Ureter (tissue), 1 donor: Measurements from ENCODE around the gene SSC5D. TPM values are rescaled to one million over a fixed set of nuclear protein-coding genes. Genes with fewer than 3 reads are reported as not detected.

Experiments
- DNase-seq: peaks from one replicate; pipeline ENCODE4 v3.0.0-alpha.2; 2020; ENCODE audit warnings: low spot score
- total RNA-seq: library from RNA; stranded (reverse); gene quantifications from one replicate; pipeline ENCODE4 v1.2.4, GENCODE V29; 2023
- donor health status: DM: yes; HTN: yes; CAD: no.

Gene SSC5D
- total RNA-seq, 1 donor from 2014 or later, result 15.2 TPM

DNA sequence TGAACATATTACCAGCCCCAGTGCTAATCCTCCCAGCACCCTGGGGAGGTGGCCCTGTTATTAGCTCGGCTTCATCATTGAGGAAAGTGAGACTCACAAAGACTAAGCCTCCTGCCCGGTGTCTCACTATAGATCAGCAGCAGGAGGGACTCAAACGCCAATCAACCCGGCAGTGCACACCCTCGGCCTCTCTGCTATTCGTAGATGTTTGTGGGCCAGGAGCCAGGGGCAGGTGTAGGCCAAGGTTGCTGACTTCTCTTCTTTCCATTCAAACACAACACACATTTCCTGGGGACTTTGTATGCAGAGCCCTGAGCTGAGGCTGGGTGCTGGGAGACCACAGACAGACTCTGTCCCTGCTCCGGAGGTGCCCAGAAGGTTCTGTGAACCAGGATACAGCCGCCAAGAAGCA, 66.5 kb downstream of the SSC5D start:
- no peak for DNase-seq

DNA sequence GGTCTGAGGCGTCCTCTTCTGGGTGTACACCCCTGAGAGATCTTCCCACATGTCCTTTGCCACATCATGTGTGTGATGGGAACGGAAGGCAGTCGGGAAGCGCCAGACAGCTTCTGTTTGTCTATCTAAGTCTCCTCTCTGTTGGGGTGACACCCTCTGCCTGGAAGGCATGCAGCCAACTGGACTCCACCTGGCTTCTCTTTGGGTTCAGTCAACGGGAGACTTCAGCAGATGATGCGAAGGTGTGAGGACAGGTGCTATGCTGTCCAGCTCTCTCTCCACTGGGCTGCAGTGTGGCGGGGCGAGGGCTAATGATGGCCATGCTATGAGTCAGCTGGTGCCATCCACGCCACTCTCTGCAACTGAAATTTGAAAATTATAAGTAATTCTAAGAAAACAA, 71.4 kb downstream of the SSC5D start:
- DNase-seq, result no peak

DNA sequence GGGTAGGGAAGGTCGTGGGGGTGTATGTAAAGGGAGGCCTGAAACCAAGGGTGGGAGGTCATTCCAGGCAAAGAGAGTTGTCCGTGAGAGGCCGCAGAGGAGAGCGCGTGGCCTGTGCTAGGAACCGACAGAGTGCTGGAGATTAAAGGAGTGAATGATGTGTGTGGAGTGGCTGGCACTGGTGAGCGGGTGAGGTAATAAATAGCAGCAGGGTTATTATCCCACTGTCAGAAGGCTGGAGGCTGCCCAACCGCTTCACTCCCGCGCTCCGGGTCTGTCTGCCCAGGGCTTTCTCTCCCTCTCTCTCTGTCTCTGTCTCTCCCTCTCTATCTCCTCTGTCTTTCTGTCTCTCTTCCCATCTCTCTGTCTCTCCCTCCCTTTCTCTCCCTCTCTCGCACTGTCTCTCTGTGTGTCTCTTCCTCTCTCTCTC, 75.0 kb downstream of the SSC5D start:
- no peak for DNase-seq

DNA sequence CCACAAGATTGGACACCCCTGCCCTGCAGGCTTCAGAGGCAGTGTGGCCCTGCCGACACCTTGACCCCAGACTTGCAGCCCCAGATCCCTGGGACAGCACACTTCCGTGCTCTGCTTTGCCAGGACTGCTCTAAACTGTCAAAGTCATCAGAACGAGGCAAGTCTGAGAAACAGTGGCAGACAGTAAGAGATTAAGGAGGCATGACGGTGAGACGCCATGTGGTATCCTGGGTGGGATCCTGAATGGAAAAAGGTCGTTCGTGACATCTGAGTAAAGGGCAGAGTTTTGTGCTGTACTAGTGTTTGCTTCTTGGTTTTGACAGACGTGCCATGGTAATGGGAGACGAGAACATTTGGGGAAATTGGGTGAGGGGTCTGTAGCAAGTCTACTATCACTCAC, 78.6 kb downstream of the SSC5D start:
- no peak for DNase-seq

DNA sequence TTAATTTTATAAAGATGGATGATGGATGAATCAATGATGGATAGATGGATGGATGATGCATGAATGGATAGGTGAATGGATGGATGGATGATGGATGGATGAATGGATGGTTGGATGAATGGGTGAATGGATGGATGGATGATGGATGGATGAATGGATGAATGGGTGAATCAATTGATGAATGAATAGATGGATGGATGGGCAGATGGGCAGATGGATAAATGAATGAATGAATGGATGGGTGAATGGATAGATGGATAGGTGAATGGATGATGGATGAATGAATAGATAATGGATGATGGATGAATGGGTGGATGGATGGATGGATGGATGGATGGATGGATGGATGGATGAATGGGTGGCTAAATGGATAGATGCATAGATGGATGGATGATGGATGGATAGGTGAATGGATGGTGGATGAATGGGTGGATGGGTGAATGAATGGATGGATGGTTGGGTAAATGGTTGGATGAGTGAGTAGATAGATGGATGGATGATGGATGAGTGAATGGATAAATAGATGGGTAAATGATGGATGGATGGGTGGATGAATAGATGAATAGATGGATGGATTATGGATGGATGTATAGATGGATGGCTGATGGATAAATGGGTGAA, 79.6 kb downstream of the SSC5D start:
- no peak for DNase-seq

Other genes starting within 250 kb of the SSC5D start
- gene PPP6R1, start 229.4 kb upstream of the SSC5D start, total RNA-seq, result 65.1 TPM
- 31.2 TPM for gene HSPBP1, start 208.3 kb upstream of the SSC5D start, total RNA-seq
- gene BRSK1, start 204.4 kb upstream of the SSC5D start, total RNA-seq, result 10.6 TPM
- 1.9 TPM for gene TMEM150B, start 163.1 kb upstream of the SSC5D start, total RNA-seq
- 12.0 TPM for gene KMT5C, start 148.6 kb upstream of the SSC5D start, total RNA-seq
- gene COX6B2, start 133.7 kb upstream of the SSC5D start, total RNA-seq, result 3.7 TPM
- not detected for gene GARIN5B, start 125.2 kb upstream of the SSC5D start, total RNA-seq
- gene IL11, start 118.0 kb upstream of the SSC5D start, total RNA-seq, result not detected
- gene TMEM190, start 111.6 kb upstream of the SSC5D start, total RNA-seq, result not detected
- 20.8 TPM for gene TMEM238, start 104.1 kb upstream of the SSC5D start, total RNA-seq
- 2,509 TPM for gene RPL28, start 102.5 kb upstream of the SSC5D start, total RNA-seq
- gene UBE2S, start 80.6 kb upstream of the SSC5D start, total RNA-seq, result 31.9 TPM
- gene SHISA7, start 45.1 kb upstream of the SSC5D start, total RNA-seq, result not detected
- 48.4 TPM for gene ISOC2, start 26.8 kb upstream of the SSC5D start, total RNA-seq
- gene C19orf85, start 23.7 kb upstream of the SSC5D start, total RNA-seq, result not detected
- gene ZNF628, start 11.8 kb upstream of the SSC5D start, total RNA-seq, result 7.4 TPM
- gene NAT14, start 3.2 kb upstream of the SSC5D start, total RNA-seq, result 14.2 TPM
- gene SBK2, start 48.7 kb downstream of the SSC5D start, total RNA-seq, result not detected
- 0.39 TPM for gene SBK3, start 57.1 kb downstream of the SSC5D start, total RNA-seq
- 14.0 TPM for gene ZNF579, start 92.4 kb downstream of the SSC5D start, total RNA-seq
- 18.4 TPM for gene FIZ1, start 111.1 kb downstream of the SSC5D start, total RNA-seq
- gene ZNF524, start 111.9 kb downstream of the SSC5D start, total RNA-seq, result 13.0 TPM
- 13.6 TPM for gene ZNF865, start 117.2 kb downstream of the SSC5D start, total RNA-seq
- 9.5 TPM for gene ZNF784, start 136.1 kb downstream of the SSC5D start, total RNA-seq
- gene ZNF580, start 152.6 kb downstream of the SSC5D start, total RNA-seq, result 56.5 TPM
- 22.7 TPM for gene ZNF581, start 155.2 kb downstream of the SSC5D start, total RNA-seq
- gene CCDC106, start 159.8 kb downstream of the SSC5D start, total RNA-seq, result 12.3 TPM
- 195 TPM for gene U2AF2, start 166.6 kb downstream of the SSC5D start, total RNA-seq
- gene EPN1, start 186.8 kb downstream of the SSC5D start, total RNA-seq, result 78.5 TPM
- gene NLRP9, start 250.0 kb downstream of the SSC5D start, total RNA-seq, result not detected